ENCODE results near the gene CBX8. TPM values are rescaled to one million over a fixed set of nuclear protein-coding genes. Genes with fewer than 3 reads are reported as not detected.

The CBX8 gene
- total and polyA plus RNA-seq, 2 of the 13 experiments (the other 11 are each of a cell fraction or from before 2014, with no cell fraction given), result 0.34 to 12.6 TPM

GRCh38 chr17:79788989-79789942, 7.6 kb downstream of the CBX8 start (continued):
- TF ChIP-seq E2F2 (CRISPR knock-in tag; IDR thresholded peaks at IDR 0.05; ENCODE audit: borderline replicate concordance), result no peak
- TF ChIP-seq MZF1 (CRISPR knock-in tag; IDR thresholded peaks at IDR 0.05; ENCODE audit: borderline replicate concordance), result no peak
- no peak for TF ChIP-seq CREB3 (CRISPR knock-in tag; IDR thresholded peaks at IDR 0.05)
- TF ChIP-seq, protein P1, sequence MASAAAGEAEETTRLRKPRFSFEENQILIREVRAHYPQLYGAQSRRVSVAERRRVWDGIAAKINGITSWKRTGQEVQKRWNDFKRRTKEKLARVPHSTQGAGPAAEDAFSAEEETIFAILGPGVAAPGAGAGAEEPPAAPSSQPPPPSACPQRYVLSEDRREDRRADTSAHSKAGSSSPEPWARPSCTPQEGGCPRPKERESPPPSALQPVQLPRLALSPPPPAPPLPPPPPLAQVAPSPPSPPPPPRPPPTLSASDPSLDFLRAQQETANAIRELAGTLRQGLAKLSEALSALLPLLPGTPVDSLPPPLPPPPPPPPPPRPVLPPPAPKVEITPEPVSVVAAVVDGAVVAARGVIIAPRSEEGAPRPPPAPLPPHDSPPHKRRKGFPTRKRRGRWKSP (CRISPR knock-in tag; IDR thresholded peaks at IDR 0.05), result no peak; the same call in 1 of the 2 replicates
- TF ChIP-seq HNRNPLL (IDR thresholded peaks at IDR 0.05; ENCODE audit: low read depth, low read length, poor library complexity, severe bottlenecking), result peak; percentile 51
- TF ChIP-seq PAX8 (CRISPR knock-in tag; IDR thresholded peaks at IDR 0.05; ENCODE audit: borderline replicate concordance), result no peak
- no peak for TF ChIP-seq ZSCAN30 (CRISPR knock-in tag; IDR thresholded peaks at IDR 0.05)
- no peak for TF ChIP-seq ZHX2 (IDR thresholded peaks at IDR 0.05; ENCODE audit: low read depth)
- TF ChIP-seq ZHX2 (CRISPR knock-in tag; IDR thresholded peaks at IDR 0.05; ENCODE audit: borderline replicate concordance), result no peak
- no peak for TF ChIP-seq ZBTB8A (CRISPR knock-in tag; IDR thresholded peaks at IDR 0.05; ENCODE audit: borderline replicate concordance, low read depth)
- TF ChIP-seq REXO4 (CRISPR knock-in tag; IDR thresholded peaks at IDR 0.05; ENCODE audit: borderline replicate concordance), result 0 out of 2 replicates have a peak, but pooled peaks have one; percentile 47
- TF ChIP-seq FOXO1 (CRISPR knock-in tag; IDR thresholded peaks at IDR 0.05), result no peak
- TF ChIP-seq HNRNPUL1 (IDR thresholded peaks at IDR 0.05; ENCODE audit: low read depth, low read length), result no peak
- no peak for TF ChIP-seq BORCS8-MEF2B (CRISPR knock-in tag; IDR thresholded peaks at IDR 0.05)
- no peak for TF ChIP-seq KLF12 (CRISPR knock-in tag; IDR thresholded peaks at IDR 0.05; ENCODE audit: borderline replicate concordance)
- no peak for TF ChIP-seq ZNF570 (CRISPR knock-in tag; IDR thresholded peaks at IDR 0.05; ENCODE audit: borderline replicate concordance)

Data from HepG2 (cell line).